K562 (cell line): Measurements from ENCODE around the gene GABPB2. TPM values are rescaled to one million over a fixed set of nuclear protein-coding genes. Genes with fewer than 3 reads are reported as not detected.

ENCODE experiments used
- C11orf30 ChIP-seq: fragments of 450-650 bp; IDR thresholded peaks from 2 replicates; pipeline ENCODE4 v1.6.1; 2016; ENCODE audit warnings: low read depth, mild to moderate bottlenecking
- CBFA2T3 ChIP-seq: fragments of 450-650 bp; IDR thresholded peaks from 2 replicates; pipeline ENCODE4 v1.6.1; 2017
- CEBPG ChIP-seq, 3 experiments: fragments of 200-800 bp in 1 of 3; sonication (Bioruptor generic) in 1 of 3; sonication (generic) in 1 of 3; formaldehyde crosslinking in 1 of 3; IDR thresholded peaks in 2 of 3; conservative IDR thresholded peaks in 1 of 3; 2 replicates each; pipeline versions ENCODE4 v1.6.1 to v1.8.0; 2016 to 2022; ENCODE audit warnings: missing compliant biosample characterization in 2 of 3, missing genetic modification characterization in 2 of 3, mild to moderate bottlenecking in 1 of 3, missing genetic modification reagents in 1 of 3
- DPF2 ChIP-seq: fragments of 450-650 bp; IDR thresholded peaks from 2 replicates; pipeline ENCODE4 v1.6.1; 2016
- ESRRB ChIP-seq: fragments of 250-450 bp; sonication (Bioruptor Pico); IDR thresholded peaks from 2 replicates; pipeline ENCODE4 v1.5.0; 2020; ENCODE audit warnings: mild to moderate bottlenecking, moderate library complexity, borderline replicate concordance
- FIP1L1 ChIP-seq: fragments of 200-400 bp; formaldehyde crosslinking; IDR thresholded peaks from 2 replicates; pipeline ENCODE4 v1.6.1; 2018; ENCODE audit warnings: mild to moderate bottlenecking, low read depth, low read length; ENCODE audit not compliant: poor library complexity, severe bottlenecking
- HDAC3 ChIP-seq: fragments of 450-650 bp; IDR thresholded peaks from 2 replicates; pipeline ENCODE4 v1.6.1; 2018; ENCODE audit warnings: borderline replicate concordance, mild to moderate bottlenecking, moderate library complexity; ENCODE audit not compliant: partially characterized antibody
- HOXB6 ChIP-seq: fragments of 250-450 bp; sonication (Bioruptor Pico); IDR thresholded peaks from 2 replicates; pipeline ENCODE4 v1.5.1; 2022; ENCODE audit warnings: mild to moderate bottlenecking, borderline replicate concordance
- KAT7 ChIP-seq: sonication (generic); formaldehyde crosslinking; IDR thresholded peaks from 2 replicates; pipeline ENCODE4 v1.8.0; 2022; ENCODE audit warnings: missing genetic modification reagents, mild to moderate bottlenecking, borderline replicate concordance
- KLF16 ChIP-seq: IDR thresholded peaks from 2 replicates; pipeline ENCODE4 v1.6.1; 2016; ENCODE audit warnings: antibody characterized with exemption
- MAFK ChIP-seq: IDR thresholded peaks from 2 replicates; pipeline ENCODE4 v1.6.1; 2011; ENCODE audit warnings: low read length, improper control_type of control experiment
- MXD1 ChIP-seq: fragments of 250-450 bp; sonication (Bioruptor Pico); IDR thresholded peaks from 2 replicates; pipeline ENCODE4 v1.8.0; 2021; ENCODE audit warnings: borderline replicate concordance, mild to moderate bottlenecking, moderate library complexity; ENCODE audit not compliant: poor library complexity, severe bottlenecking
- MYC ChIP-seq, 2 experiments: fragments of 250-450 bp in 1 of 2; sonication (Bioruptor Pico) in 1 of 2; IDR thresholded peaks; 2 replicates each; pipeline versions ENCODE4 v1.5.1 to v1.6.1; 2012 to 2021; ENCODE audit warnings: low read depth in 2 of 2, borderline replicate concordance in 1 of 2, improper control_type of control experiment in 1 of 2, low read length in 1 of 2, mild to moderate bottlenecking in 1 of 2, moderate library complexity in 1 of 2
- SMARCA5 ChIP-seq: fragments of 450-650 bp; IDR thresholded peaks from 2 replicates; pipeline ENCODE4 v1.6.1; 2016
- TGIF2 ChIP-seq: sonication (generic); formaldehyde crosslinking; IDR thresholded peaks from 2 replicates; pipeline ENCODE4 v1.8.1; 2022; ENCODE audit warnings: mild to moderate bottlenecking, missing genetic modification reagents, moderate library complexity
- YBX1 ChIP-seq: fragments of 450-650 bp; IDR thresholded peaks from 2 replicates; pipeline ENCODE4 v1.7.1; 2016; ENCODE audit warnings: mild to moderate bottlenecking
- ZNF584 ChIP-seq: fragments of 200-800 bp; sonication (Bioruptor generic); IDR thresholded peaks from 2 replicates; pipeline ENCODE4 v1.6.1; 2016; ENCODE audit warnings: low read depth, mild to moderate bottlenecking, missing genetic modification characterization, missing compliant biosample characterization
- polyA plus RNA-seq, 8 experiments: library from polyadenylated mRNA; depleted of rRNA in 4 of 8; stranded (reverse) in 5 of 8; unstranded in 3 of 8; fragments of >200 nt; fragmentation: Nextera tagmentation in 2 of 8; fragmentation: Illumina TruSeq in 1 of 8; extraction: Ambion mirVana in 2 of 8; extraction: Trizol in 1 of 8; gene quantifications; 2 replicates each; pipeline versions ENCODE4 v1.2.1 to v1.2.3, GENCODE V29; 2011 to 2014; ENCODE audit warnings: inconsistent platforms in 1 of 8, missing spikeins in 1 of 8
- total RNA-seq, 7 experiments: library from RNA; depleted of rRNA in 6 of 7; stranded (reverse); fragments of >200 nt in 6 of 7; fragmentation: Illumina TruSeq in 2 of 7; extraction: Trizol in 2 of 7; gene quantifications; 2 replicates each; pipeline versions ENCODE4 v1.2.1 to v1.2.3, GENCODE V29; 2011 to 2021; ENCODE audit warnings: low replicate concordance in 1 of 7
- TF ChIP-seq, protein P1 (sequence below): fragments of 250-450 bp; sonication (Bioruptor Pico); IDR thresholded peaks from 2 replicates; pipeline ENCODE4 v1.8.0; 2021; ENCODE audit warnings: mild to moderate bottlenecking, moderate library complexity
- TF ChIP-seq, protein P2 (sequence below): fragments of 150-350 bp; IDR thresholded peaks from 2 replicates; pipeline ENCODE4 v1.6.1; 2014; ENCODE audit warnings: low read depth, mild to moderate bottlenecking, low read length, borderline replicate concordance
- TF ChIP-seq, protein P3 (sequence below): fragments of 450-650 bp; formaldehyde crosslinking; IDR thresholded peaks from 2 replicates; pipeline ENCODE4 v1.4.0; 2020; ENCODE audit warnings: mild to moderate bottlenecking, moderate library complexity

The GABPB2 gene
- total and polyA plus RNA-seq, 9 of the 15 experiments (the other 6 are each of a cell fraction or from before 2014, with no cell fraction given) = 2.2 to 13.3 (median 6.1) TPM

GRCh38 chr1:151165738-151166504 is 95.4 kb downstream of the GABPB2 start, which contains the start of the genes LYSMD1 and SCNM1 (continued):
- TF ChIP-seq, protein P1, sequence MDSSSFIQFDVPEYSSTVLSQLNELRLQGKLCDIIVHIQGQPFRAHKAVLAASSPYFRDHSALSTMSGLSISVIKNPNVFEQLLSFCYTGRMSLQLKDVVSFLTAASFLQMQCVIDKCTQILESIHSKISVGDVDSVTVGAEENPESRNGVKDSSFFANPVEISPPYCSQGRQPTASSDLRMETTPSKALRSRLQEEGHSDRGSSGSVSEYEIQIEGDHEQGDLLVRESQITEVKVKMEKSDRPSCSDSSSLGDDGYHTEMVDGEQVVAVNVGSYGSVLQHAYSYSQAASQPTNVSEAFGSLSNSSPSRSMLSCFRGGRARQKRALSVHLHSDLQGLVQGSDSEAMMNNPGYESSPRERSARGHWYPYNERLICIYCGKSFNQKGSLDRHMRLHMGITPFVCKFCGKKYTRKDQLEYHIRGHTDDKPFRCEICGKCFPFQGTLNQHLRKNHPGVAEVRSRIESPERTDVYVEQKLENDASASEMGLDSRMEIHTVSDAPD (CRISPR knock-in tag) = no peak
- no peak for TF ChIP-seq TGIF2 (CRISPR knock-in tag)
- no peak for TF ChIP-seq KAT7 (CRISPR knock-in tag)
- peak; percentile 54; the same call in 1 of the 2 replicates for TF ChIP-seq MYC (IDR thresholded peaks at IDR 0.05; ENCODE audit: low read depth, low read length)
- no peak for TF ChIP-seq MYC (CRISPR knock-in tag; IDR thresholded peaks at IDR 0.05; ENCODE audit: borderline replicate concordance, low read depth)
- no peak for TF ChIP-seq HOXB6 (CRISPR knock-in tag)
- peak; percentile 100 for TF ChIP-seq KLF16
- TF ChIP-seq MXD1 = no peak
- TF ChIP-seq ESRRB (CRISPR knock-in tag) = no peak
- TF ChIP-seq ZNF584 (CRISPR knock-in tag) = peak; percentile 81; the same call in 1 of the 2 replicates
- no peak for TF ChIP-seq SMARCA5
- TF ChIP-seq, protein P2, sequence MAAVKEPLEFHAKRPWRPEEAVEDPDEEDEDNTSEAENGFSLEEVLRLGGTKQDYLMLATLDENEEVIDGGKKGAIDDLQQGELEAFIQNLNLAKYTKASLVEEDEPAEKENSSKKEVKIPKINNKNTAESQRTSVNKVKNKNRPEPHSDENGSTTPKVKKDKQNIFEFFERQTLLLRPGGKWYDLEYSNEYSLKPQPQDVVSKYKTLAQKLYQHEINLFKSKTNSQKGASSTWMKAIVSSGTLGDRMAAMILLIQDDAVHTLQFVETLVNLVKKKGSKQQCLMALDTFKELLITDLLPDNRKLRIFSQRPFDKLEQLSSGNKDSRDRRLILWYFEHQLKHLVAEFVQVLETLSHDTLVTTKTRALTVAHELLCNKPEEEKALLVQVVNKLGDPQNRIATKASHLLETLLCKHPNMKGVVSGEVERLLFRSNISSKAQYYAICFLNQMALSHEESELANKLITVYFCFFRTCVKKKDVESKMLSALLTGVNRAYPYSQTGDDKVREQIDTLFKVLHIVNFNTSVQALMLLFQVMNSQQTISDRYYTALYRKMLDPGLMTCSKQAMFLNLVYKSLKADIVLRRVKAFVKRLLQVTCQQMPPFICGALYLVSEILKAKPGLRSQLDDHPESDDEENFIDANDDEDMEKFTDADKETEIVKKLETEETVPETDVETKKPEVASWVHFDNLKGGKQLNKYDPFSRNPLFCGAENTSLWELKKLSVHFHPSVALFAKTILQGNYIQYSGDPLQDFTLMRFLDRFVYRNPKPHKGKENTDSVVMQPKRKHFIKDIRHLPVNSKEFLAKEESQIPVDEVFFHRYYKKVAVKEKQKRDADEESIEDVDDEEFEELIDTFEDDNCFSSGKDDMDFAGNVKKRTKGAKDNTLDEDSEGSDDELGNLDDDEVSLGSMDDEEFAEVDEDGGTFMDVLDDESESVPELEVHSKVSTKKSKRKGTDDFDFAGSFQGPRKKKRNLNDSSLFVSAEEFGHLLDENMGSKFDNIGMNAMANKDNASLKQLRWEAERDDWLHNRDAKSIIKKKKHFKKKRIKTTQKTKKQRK = no peak; the same call in 1 of the 2 replicates
- no peak; the same call in 1 of the 2 replicates for TF ChIP-seq DPF2
- peak; percentile 87 for TF ChIP-seq C11orf30
- no peak for TF ChIP-seq CBFA2T3
- TF ChIP-seq YBX1 = no peak
- peak; percentile 78 for TF ChIP-seq CEBPG (CRISPR knock-in tag; IDR thresholded peaks at IDR 0.05)
- TF ChIP-seq CEBPG (tag; conservative IDR thresholded peaks at IDR 0.05 in 1 of 2, IDR thresholded peaks at IDR 0.05 in 1 of 2) = no peak
- TF ChIP-seq HDAC3 = no peak
- no peak for TF ChIP-seq FIP1L1
- TF ChIP-seq, protein P3, sequence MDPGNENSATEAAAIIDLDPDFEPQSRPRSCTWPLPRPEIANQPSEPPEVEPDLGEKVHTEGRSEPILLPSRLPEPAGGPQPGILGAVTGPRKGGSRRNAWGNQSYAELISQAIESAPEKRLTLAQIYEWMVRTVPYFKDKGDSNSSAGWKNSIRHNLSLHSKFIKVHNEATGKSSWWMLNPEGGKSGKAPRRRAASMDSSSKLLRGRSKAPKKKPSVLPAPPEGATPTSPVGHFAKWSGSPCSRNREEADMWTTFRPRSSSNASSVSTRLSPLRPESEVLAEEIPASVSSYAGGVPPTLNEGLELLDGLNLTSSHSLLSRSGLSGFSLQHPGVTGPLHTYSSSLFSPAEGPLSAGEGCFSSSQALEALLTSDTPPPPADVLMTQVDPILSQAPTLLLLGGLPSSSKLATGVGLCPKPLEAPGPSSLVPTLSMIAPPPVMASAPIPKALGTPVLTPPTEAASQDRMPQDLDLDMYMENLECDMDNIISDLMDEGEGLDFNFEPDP (CRISPR knock-in tag) = no peak
- no peak; the same call in 1 of the 2 replicates for TF ChIP-seq MAFK
